HCT116 (cell line): ENCODE data around the gene CXCR1. TPM values are rescaled to one million over a fixed set of nuclear protein-coding genes. Genes with fewer than 3 reads are reported as not detected.

Source experiments
- ATAC-seq: fragments of 200-7000 bp; cut with Tn5 transposase; 2 replicates; pipeline ENCODE4 v1.9.1; 2020; ENCODE audit warnings: mild to moderate bottlenecking, moderate library complexity
- BruUV-seq: library from RNA; stranded (reverse); fragments of 400-500 nt; replicated peaks from 2 replicates; lab custom pipeline; 2021; lab: Mats Ljungman, UMichigan
- CTCF ChIA-PET: fragments of 300-600 bp; sonication (Branson Sonifier 250); formaldehyde crosslinking; loops from one replicate; lab custom pipeline; 2021; ENCODE audit warnings: antibody characterized with exemption; lab: Charles Lee
- POLR2A ChIA-PET: fragments of 300-600, 350-600 bp; sonication (Branson Sonifier 250); formaldehyde crosslinking; loops from one replicate; lab custom pipeline; 2021; ENCODE audit warnings: antibody characterized with exemption; lab: Charles Lee
- RAD21 ChIA-PET, 2 experiments: fragments of 300-600 bp; sonication (Branson Sonifier 250); formaldehyde crosslinking; loops; one replicate each; lab custom pipeline; 2023; ENCODE audit warnings: low total read pairs in 2 of 2; ENCODE audit not compliant: uncharacterized antibody in 2 of 2, unreplicated experiment in 2 of 2, low non-redundant PET in 1 of 2; lab: Charles Lee
- DNase-seq: peaks from one replicate; pipeline ENCODE4 v3.0.0-alpha.2; 2010; ENCODE audit warnings: low read depth, low spot score
- H2AFZ ChIP-seq: fragments of 200-600 bp; shearing (Covaris generic), sonication (generic); 2 replicates; pipeline ENCODE4 v1.6.1; 2017; ENCODE audit warnings: low read depth, mixed run types, mixed read lengths, antibody characterized with exemption, low read length; ENCODE audit not compliant: poor library complexity, severe bottlenecking
- H3K27ac ChIP-seq: 2 replicates; pipeline ENCODE4 v1.5.1; 2012; ENCODE audit warnings: low read depth, low read length
- H3K27me3 ChIP-seq: fragments of 200-600 bp; sonication (generic); 2 replicates; pipeline ENCODE4 v1.6.1; 2016; ENCODE audit warnings: mixed run types, low read length, mixed read lengths; ENCODE audit not compliant: insufficient read depth
- H3K36me3 ChIP-seq, 2 experiments: fragments of 200-500 bp in 1 of 2; fragments of 200-600 bp in 1 of 2; sonication (Bioruptor generic) in 1 of 2; sonication (generic) in 1 of 2; 2 replicates each; pipeline versions ENCODE4 v1.5.1 to v1.6.1; 2014 to 2016; ENCODE audit warnings: low read length in 2 of 2, inconsistent platforms in 1 of 2, mixed read lengths in 1 of 2, mixed run types in 1 of 2; ENCODE audit not compliant: insufficient read depth in 2 of 2, control insufficient read depth in 1 of 2
- H3K4me1 ChIP-seq, 2 experiments: fragments of 200-600 bp in 1 of 2; sonication (generic) in 1 of 2; 2 replicates each; pipeline versions ENCODE4 v1.5.1 to v1.6.1; 2012 to 2017; ENCODE audit warnings: low read length in 2 of 2, inconsistent platforms in 1 of 2, mild to moderate bottlenecking in 1 of 2, mixed read lengths in 1 of 2, mixed run types in 1 of 2, moderate library complexity in 1 of 2; ENCODE audit not compliant: insufficient read depth in 2 of 2, control insufficient read depth in 1 of 2
- H3K4me2 ChIP-seq: fragments of 200-600 bp; sonication (generic); 2 replicates; pipeline ENCODE4 v1.6.1; 2017; ENCODE audit warnings: mixed run types, low read length, mixed read lengths
- H3K4me3 ChIP-seq, 2 experiments: fragments of 200-600 bp in 1 of 2; sonication (generic) in 1 of 2; replicated peaks in 1 of 2; 2 replicates each; pipeline ENCODE4 v1.5.1; 2011 to 2016; ENCODE audit warnings: low read length in 2 of 2, control low read depth in 1 of 2, low read depth in 1 of 2, mild to moderate bottlenecking in 1 of 2, mixed read lengths in 1 of 2, mixed run types in 1 of 2
- H3K79me2 ChIP-seq: fragments of 200-600 bp; sonication (generic); 2 replicates; pipeline ENCODE4 v1.6.1; 2017; ENCODE audit warnings: mild to moderate bottlenecking, mixed run types, low read length, moderate library complexity, mixed read lengths; ENCODE audit not compliant: insufficient read depth
- H3K9ac ChIP-seq: fragments of 200-600 bp; sonication (generic); 2 replicates; pipeline ENCODE4 v1.6.1; 2016; ENCODE audit warnings: low read length, mixed read lengths
- H3K9me2 ChIP-seq: fragments of 200-600 bp; sonication (generic), shearing (Covaris generic); 2 replicates; pipeline ENCODE4 v1.6.1; 2017; ENCODE audit warnings: mixed run types, mild to moderate bottlenecking, moderate library complexity; ENCODE audit not compliant: insufficient read depth
- H3K9me3 ChIP-seq, 2 experiments: fragments of 200-500 bp in 1 of 2; fragments of 200-600 bp in 1 of 2; sonication (Bioruptor generic) in 1 of 2; sonication (generic) in 1 of 2; 2 replicates each; pipeline ENCODE4 v1.6.1; 2014 to 2017; ENCODE audit warnings: low read length in 2 of 2, mixed read lengths in 2 of 2, inconsistent platforms in 1 of 2, low read depth in 1 of 2, mild to moderate bottlenecking in 1 of 2, mixed run types in 1 of 2, moderate library complexity in 1 of 2; ENCODE audit not compliant: control insufficient read depth in 1 of 2, insufficient read depth in 1 of 2
- H4K20me1 ChIP-seq: fragments of 200-600 bp; sonication (generic), shearing (Covaris generic); 2 replicates; pipeline ENCODE4 v1.6.1; 2017; ENCODE audit warnings: mixed run types, mild to moderate bottlenecking, moderate library complexity; ENCODE audit not compliant: insufficient read depth
- ATF3 ChIP-seq: IDR thresholded peaks from 2 replicates; pipeline ENCODE4 v1.6.1; 2012
- CBX3 ChIP-seq: IDR thresholded peaks from 2 replicates; pipeline ENCODE4 v1.6.1; 2012; ENCODE audit warnings: low read depth
- CEBPB ChIP-seq: IDR thresholded peaks from 2 replicates; pipeline ENCODE4 v1.6.1; 2012; ENCODE audit warnings: low read depth
- CTCF ChIP-seq, 3 experiments: fragments of 200-600 bp in 1 of 3; sonication (generic) in 1 of 3; IDR thresholded peaks in 2 of 3; conservative IDR thresholded peaks in 1 of 3; 2 replicates each; pipeline ENCODE4 v1.5.1; 2012 to 2017; ENCODE audit warnings: low read depth in 2 of 3, low read length in 2 of 3, antibody characterized with exemption in 1 of 3, borderline replicate concordance in 1 of 3, control low read depth in 1 of 3, mild to moderate bottlenecking in 1 of 3, mixed read lengths in 1 of 3, mixed run types in 1 of 3, moderate library complexity in 1 of 3; ENCODE audit not compliant: insufficient read depth in 1 of 3
- ELF1 ChIP-seq: IDR thresholded peaks from 2 replicates; pipeline ENCODE4 v1.6.1; 2012; ENCODE audit warnings: low read depth, borderline replicate concordance
- EZH2 ChIP-seq: fragments of 200-600 bp; sonication (generic); IDR thresholded peaks from 2 replicates; pipeline ENCODE4 v1.6.1; 2017; ENCODE audit warnings: antibody characterized with exemption, mixed run types
- EZH2phosphoT487 ChIP-seq: fragments of 200-600 bp; IDR thresholded peaks from 2 replicates; pipeline ENCODE4 v1.6.1; 2018; ENCODE audit warnings: antibody characterized with exemption, borderline replicate concordance
- FOSL1 ChIP-seq: IDR thresholded peaks from 2 replicates; pipeline ENCODE4 v1.6.1; 2012; ENCODE audit warnings: low read depth
- JUND ChIP-seq: IDR thresholded peaks from 2 replicates; pipeline ENCODE4 v1.6.1; 2012
- MAX ChIP-seq: IDR thresholded peaks from 2 replicates; pipeline ENCODE4 v1.6.1; 2012
- POLR2A ChIP-seq: IDR thresholded peaks from 2 replicates; pipeline ENCODE4 v1.7.0; 2011; ENCODE audit warnings: borderline replicate concordance; ENCODE audit not compliant: insufficient read depth, insufficient read length; ENCODE audit errors: extremely low read depth
- RAD21 ChIP-seq: IDR thresholded peaks from 2 replicates; pipeline ENCODE4 v1.6.1; 2012; ENCODE audit warnings: low read depth, mild to moderate bottlenecking
- REST ChIP-seq: IDR thresholded peaks from 2 replicates; pipeline ENCODE4 v1.6.1; 2012; ENCODE audit warnings: low read depth
- SIN3A ChIP-seq: IDR thresholded peaks from 2 replicates; pipeline ENCODE4 v1.6.1; 2012; ENCODE audit warnings: low read depth
- SRF ChIP-seq: IDR thresholded peaks from 2 replicates; pipeline ENCODE4 v1.6.1; 2012; ENCODE audit warnings: low read depth
- TCF7L2 ChIP-seq: IDR thresholded peaks from 2 replicates; pipeline ENCODE4 v1.7.0; 2011; ENCODE audit warnings: borderline replicate concordance, inconsistent platforms; ENCODE audit not compliant: insufficient read depth, insufficient read length; ENCODE audit errors: extremely low read depth
- YY1 ChIP-seq: IDR thresholded peaks from 2 replicates; pipeline ENCODE4 v1.6.1; 2011; ENCODE audit warnings: low read length, low read depth, moderate library complexity, mild to moderate bottlenecking; ENCODE audit not compliant: insufficient replicate concordance; ENCODE audit errors: extremely low read depth
- ZBTB33 ChIP-seq: IDR thresholded peaks from 2 replicates; pipeline ENCODE4 v1.6.1; 2011; ENCODE audit warnings: mild to moderate bottlenecking, low read length, moderate library complexity; ENCODE audit not compliant: insufficient replicate concordance; ENCODE audit errors: extremely low read depth
- ZNF274 ChIP-seq: fragments of 200-500 bp; sonication (Bioruptor generic); IDR thresholded peaks from 2 replicates; pipeline ENCODE4 v1.6.1; 2014; ENCODE audit warnings: mild to moderate bottlenecking, low read depth, low read length, inconsistent platforms
- intact Hi-C: fragments of 100-400 bp; cut with micrococcal nuclease; formaldehyde crosslinking; loops from 2 replicates; pipeline ENCODE4 v1.10.0; 2022
- total RNA-seq: library from RNA; stranded (reverse); gene quantifications from one replicate; pipeline ENCODE4 v1.2.1, GENCODE V29; 2021; ENCODE audit not compliant: unreplicated experiment

Gene CXCR1
- total RNA-seq, 1 experiment from 2014 or later, result not detected

- no TSS peak for BruUV-seq
- H3K4me3 ChIP-seq, result no peak overlapping the region
- POLR2A ChIA-PET, result no interaction called here
Measured at GRCh38 chr2:218130377-218130776, 36.4 kb downstream of the CXCR1 start.

More at GRCh38 chr2:218130377-218130776, 36.4 kb downstream of the CXCR1 start:
- RAD21 ChIA-PET, result no interaction called here
- TF ChIP-seq EZH2, result no peak
- no peak for TF ChIP-seq MAX
- no peak for TF ChIP-seq ZNF274
- no peak for TF ChIP-seq ZBTB33
- no peak for TF ChIP-seq TCF7L2
- TF ChIP-seq JUND, result no peak
- TF ChIP-seq ELF1, result no peak
- TF ChIP-seq POLR2A, result no peak
- no peak for TF ChIP-seq YY1
- TF ChIP-seq ATF3, result no peak
- TF ChIP-seq CBX3, result no peak
- TF ChIP-seq FOSL1, result no peak
- TF ChIP-seq RAD21, result no peak
- no peak for TF ChIP-seq SRF
- TF ChIP-seq CEBPB, result no peak
- no peak for TF ChIP-seq REST
- no peak for TF ChIP-seq CTCF (IDR thresholded peaks at IDR 0.05 in 2 of 3, conservative IDR thresholded peaks at IDR 0.05 in 1 of 3; ENCODE audit: borderline replicate concordance in 1 of 3, insufficient read depth in 1 of 3, low read depth in 2 of 3, low read length in 2 of 3)
- no peak for TF ChIP-seq SIN3A
- no peak for TF ChIP-seq EZH2phosphoT487
- Histone ChIP-seq H3K36me3 (no peaks in the 10 kb centered on the region), H3K4me2 (no peak overlapping the region), H3K79me2 (no peaks in the 10 kb centered on the region), H3K27me3 (no peaks in the 10 kb centered on the region; the same call in 1 of the 2 replicates), H3K9me3 (no peaks in the 10 kb centered on the region), H2AFZ (no peak overlapping the region), H4K20me1 (no peaks in the 10 kb centered on the region), H3K9ac (no peak overlapping the region), H3K9me2 (no peaks in the 10 kb centered on the region), H3K27ac (no peak overlapping the region), H3K4me1 (no peaks in the 10 kb centered on the region)
- CTCF ChIA-PET, result no interaction called here
- no peak for ATAC-seq
- DNase-seq, result no peak
- intact Hi-C loops, result no loop called here
